ENCODE measurements around the gene MARK3. TPM values are rescaled to one million over a fixed set of nuclear protein-coding genes. Genes with fewer than 3 reads are reported as not detected.

MARK3 gene
- total and polyA plus RNA-seq, 2 of the 4 experiments (the other 2 are of a cell fraction), result 78.5 to 80.5 TPM

DNA sequence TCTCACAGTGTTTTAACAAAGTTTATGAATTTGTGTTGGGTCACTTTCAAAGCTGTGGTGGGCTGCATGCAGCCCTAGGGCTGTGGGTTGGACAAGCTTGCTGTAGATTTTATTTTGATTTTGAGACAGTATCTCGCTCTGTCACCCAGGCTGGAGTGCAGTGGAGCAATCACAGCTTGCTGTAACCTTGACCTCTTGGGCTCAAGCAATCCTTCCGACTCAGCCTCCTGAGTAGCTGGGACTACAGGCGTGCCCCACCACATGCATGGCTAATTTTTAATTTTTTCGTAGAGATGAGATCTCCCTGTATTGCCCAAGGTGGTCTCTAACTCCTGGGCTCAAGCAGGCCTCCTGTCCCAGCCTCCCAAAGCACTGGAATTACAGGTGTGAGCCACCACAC, 5.4 kb downstream of the MARK3 start:
- no peak overlapping the region for H4K8ac ChIP-seq (ENCODE audit: low read depth in 2 of 2, low read length in 2 of 2)
- no peak overlapping the region for H4K91ac ChIP-seq (ENCODE audit: insufficient read depth, low read depth, low read length)
- H3K9me3 ChIP-seq (ENCODE audit: control insufficient read depth, insufficient read depth, low read length), result no peaks in the 10 kb centered on the region
- H3K4me3 ChIP-seq (ENCODE audit: insufficient read depth, low read depth, low read length), result no peak overlapping the region
- CTCF ChIA-PET, result interaction anchor here (0.6 to 2.0 kb wide), 16 partner anchors 8 to 1351 kb away, joined by 3 to 17 read pairs (median 4); no protein-coding TSS in a partner anchor
- H2BK20ac ChIP-seq (ENCODE audit: low read depth, low read length), result no peak overlapping the region
- H2BK120ac ChIP-seq (ENCODE audit: low read depth, low read length), result no peak overlapping the region
- no peak overlapping the region for H3K56ac ChIP-seq (ENCODE audit: extremely low read depth, insufficient read depth, low read length)
- H3K36me3 ChIP-seq (ENCODE audit: control insufficient read depth, insufficient read depth, low read length), result no peaks in the 10 kb centered on the region
- no peak overlapping the region for H2AFZ ChIP-seq (replicated peaks; ENCODE audit: low read length, poor library complexity)
- no peak overlapping the region for H2AK5ac ChIP-seq (ENCODE audit: low read depth, low read length)
- WGBS, 2 experiments (ENCODE audit: extremely low coverage in 2 of 2, insufficient read length in 1 of 2), result 88% methylated on average over 4 of the region's 4 CpGs; no CpG with 5 or more reads in 1 of the 2 experiments
- H3K23ac ChIP-seq (ENCODE audit: low read depth, low read length), result no peak overlapping the region
- dilution Hi-C loops (cut with HindIII; ENCODE audit: low sequenced_read_pairs, unreplicated experiment) (no loop called here), intact Hi-C loops (cut with micrococcal nuclease) (loop anchor here (2.0 kb wide), 1 partner anchor 46 kb away; no protein-coding TSS in a partner anchor), in situ Hi-C loops (cut with MboI; ENCODE audit: low sequenced_read_pairs) (no loop called here)
- no peak overlapping the region for H3K14ac ChIP-seq (replicated peaks; ENCODE audit: low read depth, low read length)
- POLR2A ChIA-PET (ENCODE audit: unreplicated experiment), result interaction anchor here (0.8 kb wide), 2 partner anchors 47 to 57 kb away, joined by 3 to 5 read pairs; partner anchors contain the start of gene EIF5
- TF ChIP-seq RFX5 (IDR thresholded peaks at IDR 0.05; ENCODE audit: low read depth, low read length) (no peak), SMC3 (IDR thresholded peaks at IDR 0.05; ENCODE audit: low read depth, low read length) (no peak), FOS (IDR thresholded peaks at IDR 0.05; ENCODE audit: low read depth, low read length) (no peak), NFE2L2 (IDR thresholded peaks at IDR 0.05; ENCODE audit: low read depth, low read length) (no peak), RCOR1 (IDR thresholded peaks at IDR 0.05; ENCODE audit: insufficient replicate concordance, low read length) (no peak), CHD1 (IDR thresholded peaks at IDR 0.05; ENCODE audit: low read depth, low read length) (no peak), MXI1 (IDR thresholded peaks at IDR 0.05; ENCODE audit: borderline replicate concordance, low read depth, low read length) (no peak), BHLHE40 (IDR thresholded peaks at IDR 0.05; ENCODE audit: low read depth, low read length) (no peak), RAD21 (IDR thresholded peaks at IDR 0.05; ENCODE audit: low read length) (no peak), POLR2A (IDR thresholded peaks at IDR 0.05; ENCODE audit: low read depth, low read length) (no peak), MAFK (IDR thresholded peaks at IDR 0.05; ENCODE audit: low read depth, low read length) (no peak), CEBPB (IDR thresholded peaks at IDR 0.05; ENCODE audit: low read depth, low read length) (no peak), MAZ (IDR thresholded peaks at IDR 0.05; ENCODE audit: borderline replicate concordance, low read depth, low read length) (no peak)
- TF ChIP-seq, protein P1, sequence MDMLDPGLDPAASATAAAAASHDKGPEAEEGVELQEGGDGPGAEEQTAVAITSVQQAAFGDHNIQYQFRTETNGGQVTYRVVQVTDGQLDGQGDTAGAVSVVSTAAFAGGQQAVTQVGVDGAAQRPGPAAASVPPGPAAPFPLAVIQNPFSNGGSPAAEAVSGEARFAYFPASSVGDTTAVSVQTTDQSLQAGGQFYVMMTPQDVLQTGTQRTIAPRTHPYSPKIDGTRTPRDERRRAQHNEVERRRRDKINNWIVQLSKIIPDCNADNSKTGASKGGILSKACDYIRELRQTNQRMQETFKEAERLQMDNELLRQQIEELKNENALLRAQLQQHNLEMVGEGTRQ (IDR thresholded peaks at IDR 0.05; ENCODE audit: low read depth, low read length), result no peak
- TF ChIP-seq, protein P2, sequence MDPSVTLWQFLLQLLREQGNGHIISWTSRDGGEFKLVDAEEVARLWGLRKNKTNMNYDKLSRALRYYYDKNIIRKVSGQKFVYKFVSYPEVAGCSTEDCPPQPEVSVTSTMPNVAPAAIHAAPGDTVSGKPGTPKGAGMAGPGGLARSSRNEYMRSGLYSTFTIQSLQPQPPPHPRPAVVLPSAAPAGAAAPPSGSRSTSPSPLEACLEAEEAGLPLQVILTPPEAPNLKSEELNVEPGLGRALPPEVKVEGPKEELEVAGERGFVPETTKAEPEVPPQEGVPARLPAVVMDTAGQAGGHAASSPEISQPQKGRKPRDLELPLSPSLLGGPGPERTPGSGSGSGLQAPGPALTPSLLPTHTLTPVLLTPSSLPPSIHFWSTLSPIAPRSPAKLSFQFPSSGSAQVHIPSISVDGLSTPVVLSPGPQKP (IDR thresholded peaks at IDR 0.05; ENCODE audit: borderline replicate concordance, low read depth, low read length), result no peak
- TF ChIP-seq, protein P3, sequence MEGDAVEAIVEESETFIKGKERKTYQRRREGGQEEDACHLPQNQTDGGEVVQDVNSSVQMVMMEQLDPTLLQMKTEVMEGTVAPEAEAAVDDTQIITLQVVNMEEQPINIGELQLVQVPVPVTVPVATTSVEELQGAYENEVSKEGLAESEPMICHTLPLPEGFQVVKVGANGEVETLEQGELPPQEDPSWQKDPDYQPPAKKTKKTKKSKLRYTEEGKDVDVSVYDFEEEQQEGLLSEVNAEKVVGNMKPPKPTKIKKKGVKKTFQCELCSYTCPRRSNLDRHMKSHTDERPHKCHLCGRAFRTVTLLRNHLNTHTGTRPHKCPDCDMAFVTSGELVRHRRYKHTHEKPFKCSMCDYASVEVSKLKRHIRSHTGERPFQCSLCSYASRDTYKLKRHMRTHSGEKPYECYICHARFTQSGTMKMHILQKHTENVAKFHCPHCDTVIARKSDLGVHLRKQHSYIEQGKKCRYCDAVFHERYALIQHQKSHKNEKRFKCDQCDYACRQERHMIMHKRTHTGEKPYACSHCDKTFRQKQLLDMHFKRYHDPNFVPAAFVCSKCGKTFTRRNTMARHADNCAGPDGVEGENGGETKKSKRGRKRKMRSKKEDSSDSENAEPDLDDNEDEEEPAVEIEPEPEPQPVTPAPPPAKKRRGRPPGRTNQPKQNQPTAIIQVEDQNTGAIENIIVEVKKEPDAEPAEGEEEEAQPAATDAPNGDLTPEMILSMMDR (conservative IDR thresholded peaks at IDR 0.05; ENCODE audit: low read depth, low read length), result no peak
- no peak overlapping the region for H3K18ac ChIP-seq (ENCODE audit: low read depth, low read length)
- DNase-seq (no peak), ATAC-seq (ENCODE audit: low read depth) (no peak)
- H3K4me1 ChIP-seq (ENCODE audit: control insufficient read depth, insufficient read depth, low read length), result peaks cover 15% of the 10 kb centered on the region
- H3K27ac ChIP-seq (ENCODE audit: insufficient read depth, low read length), result no peak overlapping the region
- peaks cover 94% of the 10 kb centered on the region for H4K20me1 ChIP-seq (ENCODE audit: insufficient read depth, low read length)
- no TSS peak for BruUV-seq (replicated peaks)
- no peak overlapping the region for H4K5ac ChIP-seq (ENCODE audit: low read depth, low read length)
- H3K9me1 ChIP-seq (ENCODE audit: insufficient read depth, low read length), result peaks cover 12% of the 10 kb centered on the region
- no peak overlapping the region for H3K9ac ChIP-seq (ENCODE audit: low read depth, low read length)
- no peak overlapping the region for H3K4me2 ChIP-seq (ENCODE audit: low read depth, low read length)
- H2AK9ac ChIP-seq (replicated peaks; ENCODE audit: low read depth, low read length, poor library complexity), result no peak overlapping the region
- no peaks in the 10 kb centered on the region for H3K27me3 ChIP-seq (ENCODE audit: control insufficient read depth, insufficient read depth, low read length)
- H2BK5ac ChIP-seq (ENCODE audit: low read depth, low read length, poor library complexity, severe bottlenecking), result no peak overlapping the region
- H2BK15ac ChIP-seq (ENCODE audit: low read depth, low read length), result no peak overlapping the region
- peaks cover 0 to 38% of the 10 kb centered on the region in 2 experiments; a peak in 2 of 4 replicates for H3K79me1 ChIP-seq (ENCODE audit: low read depth in 1 of 2, low read length in 2 of 2)
- H3K4ac ChIP-seq (ENCODE audit: low read depth, low read length), result no peak overlapping the region

Data from IMR-90 (cell line).